Dendritic cell treated with granulocyte-macrophage colony-stimulating factor and Interleukin-4, amounts not matched to agents 40 ng/mL and 50 ng/mL, for 4 days (primary cell): ENCODE data around the gene ETNK1.

Experiments used
- H3K27ac Mint-ChIP-seq: one replicate; pipeline ENCODE4 v1.8.0; 2022; ENCODE audit warnings: mild to moderate bottlenecking, mixed read lengths
- H3K27me3 Mint-ChIP-seq: one replicate; pipeline ENCODE4 v1.8.0; 2022; ENCODE audit warnings: mild to moderate bottlenecking, mixed read lengths
- H3K36me3 Mint-ChIP-seq: one replicate; pipeline ENCODE4 v1.8.0; 2022; ENCODE audit warnings: low read depth, mixed read lengths
- H3K4me1 Mint-ChIP-seq: one replicate; pipeline ENCODE4 v1.8.0; 2022; ENCODE audit warnings: low read depth, mixed read lengths
- H3K4me3 Mint-ChIP-seq: one replicate; pipeline ENCODE4 v1.8.0; 2022; ENCODE audit warnings: mild to moderate bottlenecking, moderate library complexity, mixed read lengths
- H3K9me3 Mint-ChIP-seq: one replicate; pipeline ENCODE4 v1.8.0; 2022; ENCODE audit warnings: mixed read lengths
- intact Hi-C: fragments of 100-400 bp; cut with micrococcal nuclease; formaldehyde crosslinking; loops from one replicate; pipeline ENCODE4 v1.15.0; 2022

ETNK1 gene

DNA sequence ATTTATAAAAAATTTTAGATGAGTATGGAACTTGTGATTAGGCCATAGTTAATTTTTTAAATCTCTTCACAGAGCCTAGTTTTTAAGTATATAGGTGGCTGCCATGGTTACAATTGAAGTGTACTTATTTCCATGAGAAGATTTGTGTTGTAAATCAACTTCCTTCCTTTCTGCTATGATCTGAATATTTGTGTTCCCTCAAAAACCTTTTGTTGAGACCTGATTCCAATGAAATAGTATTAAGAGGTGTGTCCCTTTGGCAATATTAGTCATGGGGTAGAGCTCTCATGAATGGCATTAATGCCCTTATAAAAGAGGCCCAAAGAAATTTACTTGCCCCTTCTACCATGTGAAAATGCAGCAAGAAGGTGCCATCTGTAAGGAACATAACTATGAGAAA lies 28.8 kb downstream of the ETNK1 start:
- no peak overlapping the region for H3K27ac Mint-ChIP-seq
- peaks cover 26% of the 10 kb centered on the region for H3K4me1 Mint-ChIP-seq
- no peak overlapping the region for H3K4me3 Mint-ChIP-seq
- intact Hi-C loops, result no loop called here
- no peaks in the 10 kb centered on the region for H3K9me3 Mint-ChIP-seq
- no peaks in the 10 kb centered on the region for H3K27me3 Mint-ChIP-seq
- H3K36me3 Mint-ChIP-seq, result peaks cover 67% of the 10 kb centered on the region

DNA sequence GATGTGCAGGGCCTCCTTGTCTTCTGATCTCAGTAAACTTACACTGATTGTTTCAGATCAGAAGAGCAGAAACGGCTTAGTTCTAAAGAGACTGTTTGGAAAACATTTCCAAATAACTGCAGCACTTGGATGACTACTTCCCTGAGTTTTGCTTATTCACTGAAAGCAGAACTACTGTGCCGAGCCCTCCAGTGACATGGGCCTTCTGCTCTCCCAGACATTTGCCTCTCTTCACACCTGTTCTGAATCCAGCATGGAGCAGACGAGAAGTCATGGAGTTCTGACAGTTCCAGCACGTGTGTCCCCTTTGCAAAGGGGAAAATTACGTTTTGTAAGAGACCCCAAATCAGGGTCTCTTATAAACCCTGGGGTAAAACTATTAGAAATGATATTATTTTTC lies 31.4 kb downstream of the ETNK1 start:
- H3K27me3 Mint-ChIP-seq, result no peaks in the 10 kb centered on the region
- no peak overlapping the region for H3K27ac Mint-ChIP-seq
- intact Hi-C loops, result no loop called here
- no peaks in the 10 kb centered on the region for H3K9me3 Mint-ChIP-seq
- peaks cover 58% of the 10 kb centered on the region for H3K36me3 Mint-ChIP-seq
- peaks cover 26% of the 10 kb centered on the region for H3K4me1 Mint-ChIP-seq
- no peak overlapping the region for H3K4me3 Mint-ChIP-seq

DNA sequence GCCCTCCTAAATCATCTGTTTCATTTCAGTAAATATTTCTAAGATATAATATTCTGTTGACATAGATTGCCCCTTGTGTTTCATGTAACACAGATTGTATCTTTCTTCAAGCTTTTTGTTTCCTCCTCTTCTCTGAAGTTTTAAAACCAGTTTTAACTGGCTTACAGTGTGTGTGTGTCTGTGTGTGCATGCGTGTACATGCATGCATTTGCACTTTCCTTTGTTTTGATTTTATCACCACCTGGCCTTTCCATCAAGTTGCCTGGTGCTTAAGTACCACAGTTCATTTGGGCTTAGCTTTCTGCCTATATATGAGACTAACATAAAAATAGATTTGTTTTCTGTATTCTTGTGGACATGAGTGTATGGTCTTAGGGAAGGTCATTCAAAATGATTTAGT lies 31.9 kb downstream of the ETNK1 start:
- Mint-ChIP-seq H3K36me3 (peaks cover 57% of the 10 kb centered on the region), H3K4me3 (no peak overlapping the region), H3K4me1 (peaks cover 26% of the 10 kb centered on the region), H3K9me3 (no peaks in the 10 kb centered on the region), H3K27ac (no peak overlapping the region), H3K27me3 (no peaks in the 10 kb centered on the region)
- intact Hi-C loops, result no loop called here

DNA sequence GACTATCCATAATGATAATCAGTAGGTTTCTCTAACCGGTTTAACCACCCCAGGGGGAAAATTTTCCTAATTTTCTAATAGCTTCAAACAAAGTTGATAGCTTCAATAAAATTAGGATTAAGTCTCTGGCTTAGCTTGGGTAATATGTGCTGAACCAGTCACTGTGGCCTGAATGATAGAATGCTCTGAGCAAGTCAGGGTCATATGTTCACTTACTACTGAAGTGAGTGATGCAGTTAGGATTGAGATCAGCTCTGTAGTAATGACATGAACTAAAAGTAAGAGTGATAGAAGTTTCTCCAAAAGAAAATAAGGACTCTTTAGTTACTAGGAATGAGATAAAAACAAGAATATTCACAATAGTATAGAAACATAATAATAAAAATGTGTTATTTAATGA lies 32.6 kb downstream of the ETNK1 start:
- no peak overlapping the region for H3K27ac Mint-ChIP-seq
- peaks cover 24% of the 10 kb centered on the region for H3K4me1 Mint-ChIP-seq
- intact Hi-C loops, result no loop called here
- H3K36me3 Mint-ChIP-seq, result peaks cover 55% of the 10 kb centered on the region
- H3K4me3 Mint-ChIP-seq, result no peak overlapping the region
- H3K27me3 Mint-ChIP-seq, result no peaks in the 10 kb centered on the region
- no peaks in the 10 kb centered on the region for H3K9me3 Mint-ChIP-seq

DNA sequence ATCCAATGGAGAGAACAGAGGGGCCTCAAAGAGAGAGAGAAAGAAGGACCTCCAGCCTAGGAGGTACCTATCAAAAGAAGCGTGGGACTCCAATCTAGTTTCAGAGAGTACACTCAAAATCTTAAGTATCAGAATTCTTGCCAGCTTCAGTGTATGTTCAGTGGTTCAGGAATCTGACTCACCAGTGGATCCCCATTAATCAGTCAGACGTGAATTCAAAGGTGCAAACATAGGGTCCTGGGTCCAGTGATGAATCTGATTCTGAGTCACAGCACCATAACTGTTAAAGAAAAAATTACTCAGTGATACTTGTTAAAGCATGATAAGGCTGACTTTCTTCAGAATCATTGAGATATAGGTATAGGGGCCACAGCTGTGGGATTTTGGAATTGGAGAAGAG lies 33.2 kb downstream of the ETNK1 start:
- Mint-ChIP-seq H3K4me1 (peaks cover 17% of the 10 kb centered on the region), H3K27ac (no peak overlapping the region), H3K36me3 (peaks cover 50% of the 10 kb centered on the region), H3K4me3 (no peak overlapping the region), H3K27me3 (no peaks in the 10 kb centered on the region), H3K9me3 (no peaks in the 10 kb centered on the region)
- intact Hi-C loops, result no loop called here

DNA sequence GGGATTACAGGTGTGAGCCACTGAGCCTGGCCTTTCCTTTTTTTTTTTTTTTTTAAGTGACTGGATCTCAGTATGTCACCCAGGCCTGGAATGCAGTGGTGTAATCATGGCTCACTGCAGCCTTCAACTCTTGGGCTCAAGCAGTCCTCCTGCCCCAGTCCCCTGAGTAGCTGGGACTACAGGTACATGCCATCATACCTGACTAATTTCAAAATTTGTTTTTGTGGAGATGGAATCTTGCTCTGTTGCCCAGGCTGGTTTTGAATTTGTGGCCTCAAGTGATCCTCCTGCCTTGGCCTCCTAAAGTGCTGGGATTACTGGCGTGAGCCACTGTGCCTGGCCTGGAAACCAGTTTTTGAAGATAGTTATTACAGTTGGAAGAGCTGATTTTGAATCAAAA lies 37.4 kb downstream of the ETNK1 start:
- no peaks in the 10 kb centered on the region for H3K9me3 Mint-ChIP-seq
- no peaks in the 10 kb centered on the region for H3K27me3 Mint-ChIP-seq
- no peak overlapping the region for H3K4me3 Mint-ChIP-seq
- no peak overlapping the region for H3K27ac Mint-ChIP-seq
- peaks cover 5% of the 10 kb centered on the region for H3K4me1 Mint-ChIP-seq
- intact Hi-C loops, result no loop called here
- peaks cover 47% of the 10 kb centered on the region for H3K36me3 Mint-ChIP-seq

DNA sequence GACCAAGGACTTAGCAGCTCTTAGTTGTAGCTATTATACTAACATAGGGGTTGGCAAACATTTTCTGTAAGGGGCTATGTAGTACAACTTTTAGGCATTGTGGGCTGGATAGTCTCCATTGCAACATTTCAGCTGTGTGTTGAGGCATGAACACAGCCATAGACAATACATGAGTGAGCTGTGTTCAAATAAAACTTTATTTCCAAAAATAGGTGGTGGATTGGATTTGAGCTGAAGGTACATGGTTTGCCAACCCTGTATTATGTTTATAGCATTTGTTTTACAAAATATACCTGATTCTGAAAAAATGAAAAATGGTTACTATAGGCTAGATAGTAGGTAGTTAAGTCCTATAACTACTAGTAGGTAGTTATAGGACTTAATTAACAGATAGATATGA lies 40.5 kb downstream of the ETNK1 start:
- Mint-ChIP-seq H3K9me3 (no peaks in the 10 kb centered on the region), H3K27ac (no peak overlapping the region), H3K36me3 (peaks cover 38% of the 10 kb centered on the region), H3K4me1 (peaks cover 5% of the 10 kb centered on the region), H3K4me3 (no peak overlapping the region), H3K27me3 (no peaks in the 10 kb centered on the region)
- intact Hi-C loops, result no loop called here

DNA sequence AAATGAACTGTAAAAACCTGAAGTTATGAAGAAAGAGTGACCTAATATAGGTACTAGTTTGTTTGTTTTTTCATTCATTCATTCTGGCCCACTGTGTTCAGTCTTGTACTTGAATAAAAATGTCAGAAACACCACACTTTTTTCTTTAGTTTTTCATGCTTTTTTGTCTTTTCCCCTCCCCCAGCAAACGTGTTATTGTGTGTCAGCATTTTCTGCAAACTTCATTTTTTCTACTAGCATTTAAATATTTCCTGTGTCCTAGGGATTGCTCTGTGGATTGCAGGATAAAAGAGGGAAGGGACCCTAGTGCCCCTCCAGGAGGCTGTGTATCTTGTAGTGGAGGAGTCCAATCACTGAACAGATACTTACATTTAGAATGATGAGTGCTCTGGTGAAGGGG lies 42.2 kb downstream of the ETNK1 start:
- Mint-ChIP-seq H3K4me3 (no peak overlapping the region), H3K4me1 (peaks cover 5% of the 10 kb centered on the region), H3K27me3 (no peaks in the 10 kb centered on the region), H3K36me3 (peaks cover 28% of the 10 kb centered on the region), H3K9me3 (no peaks in the 10 kb centered on the region), H3K27ac (no peak overlapping the region)
- intact Hi-C loops, result no loop called here

DNA sequence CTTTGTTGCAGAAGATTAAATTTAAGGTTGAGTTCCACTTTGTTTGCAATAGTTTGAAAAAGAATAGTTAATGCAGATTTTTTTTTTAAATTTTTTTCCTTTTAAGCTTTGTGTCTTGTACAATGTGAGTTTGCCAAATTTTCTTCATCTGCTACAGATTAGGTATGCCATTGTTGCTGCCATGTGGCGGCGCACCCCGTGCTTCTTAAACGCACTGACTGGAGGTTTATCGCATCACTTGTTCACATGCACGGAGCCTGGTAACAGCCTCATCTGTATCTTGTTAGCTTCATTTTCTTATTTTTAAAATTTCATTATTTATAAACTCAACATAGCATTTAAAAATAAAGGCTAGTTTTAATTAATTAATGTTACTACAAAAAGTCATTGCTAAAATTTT lies 43.5 kb downstream of the ETNK1 start:
- H3K4me3 Mint-ChIP-seq, result no peak overlapping the region
- no peaks in the 10 kb centered on the region for H3K9me3 Mint-ChIP-seq
- H3K27me3 Mint-ChIP-seq, result no peaks in the 10 kb centered on the region
- H3K4me1 Mint-ChIP-seq, result peaks cover 5% of the 10 kb centered on the region
- intact Hi-C loops, result no loop called here
- H3K36me3 Mint-ChIP-seq, result peaks cover 33% of the 10 kb centered on the region
- H3K27ac Mint-ChIP-seq, result no peak overlapping the region

DNA sequence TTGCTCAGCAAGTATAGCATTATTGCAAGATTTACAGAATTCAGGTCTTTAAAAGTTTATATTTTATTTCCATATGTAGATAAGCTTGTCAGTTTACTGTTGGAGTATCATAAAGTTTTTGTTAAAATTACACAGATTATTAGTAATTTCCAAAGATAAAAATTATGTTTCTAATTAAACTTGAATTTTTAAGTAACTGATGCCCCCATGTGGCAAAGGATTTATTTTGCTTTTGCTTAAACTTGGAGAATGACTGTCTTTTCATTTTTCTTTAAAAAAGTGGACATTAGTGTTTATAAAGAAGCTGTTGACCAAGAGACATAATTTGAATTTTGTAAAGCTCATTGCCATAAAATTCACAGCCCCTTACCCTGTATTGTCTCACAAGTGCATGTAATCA lies 45.8 kb downstream of the ETNK1 start:
- intact Hi-C loops, result no loop called here
- Mint-ChIP-seq H3K9me3 (no peaks in the 10 kb centered on the region), H3K4me3 (no peak overlapping the region), H3K27ac (no peak overlapping the region), H3K27me3 (no peaks in the 10 kb centered on the region), H3K36me3 (peaks cover 48% of the 10 kb centered on the region), H3K4me1 (peaks cover 5% of the 10 kb centered on the region)

DNA sequence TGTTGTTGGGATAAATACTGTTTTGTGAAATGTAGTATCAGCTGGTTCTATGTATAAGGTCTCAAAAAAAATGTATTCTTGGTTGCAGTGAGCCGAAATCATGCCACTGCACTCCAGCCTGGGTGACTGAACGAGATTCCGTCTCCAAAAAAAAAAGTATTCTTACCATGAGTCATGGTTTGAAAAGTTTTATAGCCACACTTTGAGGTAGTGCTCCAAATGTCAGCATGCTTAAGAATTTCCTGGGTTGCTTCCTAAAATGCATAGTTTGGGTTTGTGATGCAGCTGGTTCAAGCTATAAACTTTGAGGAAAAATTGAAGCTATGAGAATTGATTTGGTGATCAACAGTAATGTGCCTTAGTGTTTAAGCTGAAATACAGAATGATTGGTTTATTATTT lies 48.0 kb downstream of the ETNK1 start:
- Mint-ChIP-seq H3K4me3 (no peak overlapping the region), H3K9me3 (no peaks in the 10 kb centered on the region), H3K4me1 (peaks cover 16% of the 10 kb centered on the region), H3K27ac (no peak overlapping the region), H3K36me3 (peaks cover 62% of the 10 kb centered on the region), H3K27me3 (no peaks in the 10 kb centered on the region)
- intact Hi-C loops, result no loop called here

DNA sequence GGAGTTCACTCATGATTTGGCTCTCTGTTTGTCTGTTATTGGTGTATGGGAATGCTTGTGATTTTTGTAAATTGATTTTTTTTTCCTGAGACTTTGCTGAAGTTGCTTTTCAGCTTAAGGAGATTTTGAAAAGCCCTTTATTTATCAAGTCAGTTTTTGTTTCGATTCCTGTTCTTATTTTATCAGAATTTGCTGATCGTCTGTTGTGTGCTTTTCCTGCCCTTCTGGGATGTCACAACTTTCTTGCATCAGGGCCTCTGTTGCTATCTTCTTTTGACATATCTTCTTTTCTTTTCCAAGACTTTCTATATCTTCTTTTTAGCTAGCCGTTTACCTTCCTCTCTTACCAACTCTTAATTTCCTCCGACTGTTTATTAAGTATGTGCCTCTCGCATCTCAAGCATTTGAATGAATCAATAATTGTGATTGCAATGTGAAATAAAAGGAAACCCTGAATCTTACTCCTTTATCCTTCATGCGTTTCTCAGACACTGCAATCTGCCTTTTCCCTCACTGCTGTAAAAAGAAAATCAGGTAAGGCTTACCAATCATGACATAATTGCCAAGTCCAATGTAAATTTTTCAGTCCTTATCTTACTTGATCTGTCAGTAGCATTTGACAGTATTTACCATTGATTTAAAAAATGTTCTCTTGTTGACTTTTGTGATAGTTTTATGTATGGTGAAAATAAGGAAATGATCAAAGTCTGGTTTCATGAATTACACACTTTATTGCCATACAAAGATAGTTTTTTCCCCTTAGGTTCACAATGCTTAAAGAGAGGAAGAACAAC lies 53.0 kb downstream of the ETNK1 start:
- Mint-ChIP-seq H3K27me3 (no peaks in the 10 kb centered on the region), H3K36me3 (peaks cover 74% of the 10 kb centered on the region), H3K9me3 (no peaks in the 10 kb centered on the region), H3K27ac (peak overlapping the region; percentile 87), H3K4me1 (peaks cover 41% of the 10 kb centered on the region), H3K4me3 (peak overlapping the region; percentile 71)
- intact Hi-C loops, result no loop called here

DNA sequence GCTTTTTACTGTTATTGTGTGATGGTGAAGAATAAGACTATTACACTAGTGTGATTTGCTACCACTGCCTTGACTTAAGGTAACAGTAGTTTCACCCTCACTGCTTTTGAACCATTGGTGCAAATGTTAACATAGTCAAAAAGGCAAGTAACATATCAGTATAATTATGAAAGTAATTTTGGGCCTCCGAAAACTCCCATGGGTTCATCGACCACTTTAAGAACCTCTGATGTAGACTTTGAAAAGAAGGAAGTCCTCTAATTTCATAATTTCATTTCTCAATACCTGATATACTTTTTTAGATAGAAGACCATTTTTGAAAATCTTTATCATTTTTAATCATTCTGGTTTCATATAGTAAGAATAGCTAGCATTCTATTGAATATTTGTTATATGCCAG lies 57.7 kb downstream of the ETNK1 start:
- H3K27ac Mint-ChIP-seq, result no peak overlapping the region
- no peaks in the 10 kb centered on the region for H3K9me3 Mint-ChIP-seq
- intact Hi-C loops, result loop anchor here (5.0 to 10.0 kb wide), 2 partner anchors 165 to 522 kb away; no protein-coding TSS in a partner anchor
- H3K4me3 Mint-ChIP-seq, result no peak overlapping the region
- peaks cover 44% of the 10 kb centered on the region for H3K4me1 Mint-ChIP-seq
- no peaks in the 10 kb centered on the region for H3K27me3 Mint-ChIP-seq
- peaks cover 36% of the 10 kb centered on the region for H3K36me3 Mint-ChIP-seq

DNA sequence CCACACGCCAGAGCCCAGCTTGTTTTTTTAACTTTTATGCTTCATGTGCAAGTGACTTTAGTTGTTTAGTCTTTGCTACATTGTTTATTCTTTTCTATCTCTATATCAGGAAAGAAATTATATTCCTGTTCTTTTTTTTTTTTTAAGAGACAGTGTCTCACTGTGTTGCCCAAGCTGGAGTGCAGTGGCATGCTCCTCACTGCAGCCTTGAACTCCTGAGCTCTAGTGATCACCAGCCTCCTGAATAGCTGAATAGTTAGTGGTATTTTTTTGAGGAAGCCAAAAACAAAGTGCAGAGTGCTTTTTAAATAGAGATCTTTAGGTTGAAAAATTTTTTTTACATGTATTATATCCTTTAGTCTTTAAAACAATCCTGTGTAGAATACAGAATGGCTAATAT lies 58.2 kb downstream of the ETNK1 start:
- intact Hi-C loops, result loop anchor here (5.0 to 10.0 kb wide), 2 partner anchors 164 to 522 kb away; no protein-coding TSS in a partner anchor
- Mint-ChIP-seq H3K4me3 (no peak overlapping the region), H3K9me3 (no peaks in the 10 kb centered on the region), H3K36me3 (peaks cover 31% of the 10 kb centered on the region), H3K27me3 (no peaks in the 10 kb centered on the region), H3K27ac (no peak overlapping the region), H3K4me1 (peaks cover 39% of the 10 kb centered on the region)
